Stomach (tissue), 9 donors: ENCODE data around the gene NEK4. TPM values are rescaled to one million over a fixed set of nuclear protein-coding genes. Genes with fewer than 3 reads are reported as not detected.
"Not testable (repeated sequence)": the region's sequence is repeated elsewhere in the genome, so short reads cannot be mapped to it uniquely, and the experiment has no call there.

Experiments used
- DNase-seq, 2 donors: peaks; one replicate each; pipeline versions ENCODE4 v3.0.0 to v3.0.0-alpha.2; 2013 to 2019
- H3K27ac ChIP-seq, 5 donors: fragments of 200-600 bp in 4 of 5; sonication (generic) in 4 of 5; one replicate each; pipeline ENCODE4 v1.5.1; 2013 to 2019; ENCODE audit warnings: mild to moderate bottlenecking in 1 of 5, moderate library complexity in 1 of 5
- H3K27me3 ChIP-seq, 3 donors: fragments of 200-600 bp; sonication (generic); one replicate each; pipeline ENCODE4 v1.5.1; 2017 to 2019; ENCODE audit warnings: mixed run types in 1 of 3
- H3K36me3 ChIP-seq, 4 donors: fragments of 200-600 bp; sonication (generic); 1 replicate in 3 of 4; 2 replicates in 1 of 4; pipeline ENCODE4 v1.5.1; 2016 to 2019
- H3K4me1 ChIP-seq, 4 donors: fragments of 200-600 bp; sonication (generic); one replicate each; pipeline ENCODE4 v1.5.1; 2016 to 2019
- H3K4me3 ChIP-seq, 4 donors: fragments of 200-600 bp; sonication (generic) in 3 of 4; one replicate each; pipeline ENCODE4 v1.5.1; 2016 to 2019; ENCODE audit warnings: mild to moderate bottlenecking in 1 of 4
- H3K9me3 ChIP-seq, 4 donors: fragments of 200-600 bp; sonication (generic); one replicate each; pipeline ENCODE4 v1.5.1; 2016 to 2019
- CTCF ChIP-seq, 7 experiments: fragments of 450-650 bp in 4 of 7; fragments of 200-600 bp in 3 of 7; sonication (generic) in 3 of 7; IDR thresholded peaks; one replicate each; pipeline ENCODE4 v1.5.1; 2016 to 2019; ENCODE audit warnings: antibody characterized with exemption in 7 of 7, control low read depth in 2 of 7, mild to moderate bottlenecking in 1 of 7
- EP300 ChIP-seq: sonication (generic); formaldehyde crosslinking; IDR thresholded peaks from one replicate; pipeline ENCODE4 v1.6.1; 2017; ENCODE audit warnings: antibody characterized with exemption
- POLR2A ChIP-seq, 4 donors: fragments of 450-650 bp; IDR thresholded peaks; one replicate each; pipeline ENCODE4 v1.6.1; 2016; ENCODE audit warnings: antibody characterized with exemption in 4 of 4, control low read depth in 2 of 4, mild to moderate bottlenecking in 1 of 4, moderate library complexity in 1 of 4
- POLR2AphosphoS5 ChIP-seq, 3 donors: sonication (generic); formaldehyde crosslinking; IDR thresholded peaks; one replicate each; pipeline ENCODE4 v1.6.1; 2016; ENCODE audit warnings: antibody characterized with exemption in 3 of 3
- WGBS, 5 donors: extraction: QIAGEN DNeasy Blood & Tissue Kit in 3 of 5; methylation state at CpG; one replicate each; pipeline versions ENCODE4 v1.1.5 to v1.1.7; 2013 to 2018; 5-methylcytosine and 5-hydroxymethylcytosine counted together
- intact Hi-C: fragments of 100-400 bp; cut with DNase I; formaldehyde crosslinking; loops from one replicate; pipeline ENCODE4 v1.15.1; 2023; ENCODE audit warnings: low total_unique reads
- polyA plus RNA-seq, 3 donors: library from polyadenylated mRNA; stranded (reverse); fragments of 200-250 nt; gene quantifications; one replicate each; pipeline ENCODE4 v1.2.3, GENCODE V29; 2013
- total RNA-seq, 5 donors: library from RNA; depleted of rRNA; stranded (reverse); fragments of >200 nt; gene quantifications; one replicate each; pipeline versions ENCODE4 v1.1.0 to v1.2.3, GENCODE V29; 2014 to 2016
- donor health status: healthy with polysubstance abuse.
- donor health status: Bipolar disorder and iron deficiency.
- donor health status: healthy.

Gene NEK4
- total and polyA plus RNA-seq, 8 donors, result 4.3 to 30.7 (median 12.6) TPM

GRCh38 chr3:52679811-52680210 lies 90.9 kb downstream of the NEK4 start:
- peak overlapping the region in 3 of 5 donors; percentile 26 to 51 (median 36) for H3K27ac ChIP-seq
- H3K4me1 ChIP-seq, result peaks cover 21 to 66% (median 40%) of the 10 kb centered on the region in 4 donors
- WGBS, 5 donors, result 22 to 50% (median 39%) methylated on average over 1 of the region's 1 CpG
- TF ChIP-seq CTCF (IDR thresholded peaks at IDR 0.05) (no peak), POLR2AphosphoS5 (IDR thresholded peaks at IDR 0.05) (no peak), EP300 (no peak), POLR2A (IDR thresholded peaks at IDR 0.05) (no peak)
- intact Hi-C loops, result no loop called here
- no peaks in the 10 kb centered on the region for H3K27me3 ChIP-seq
- no peak for DNase-seq
- H3K9me3 ChIP-seq, result no peaks in the 10 kb centered on the region
- H3K36me3 ChIP-seq, result peaks cover 34 to 60% (median 56%) of the 10 kb centered on the region in 4 donors
- H3K4me3 ChIP-seq, result no peak overlapping the region

GRCh38 chr3:52679199-52679538 lies 91.6 kb downstream of the NEK4 start:
- peak overlapping the region in 3 of 5 donors; percentile 26 to 51 (median 36) for H3K27ac ChIP-seq
- H3K27me3 ChIP-seq, result no peaks in the 10 kb centered on the region
- H3K4me3 ChIP-seq, result no peak overlapping the region
- TF ChIP-seq EP300 (no peak), CTCF (IDR thresholded peaks at IDR 0.05) (no peak), POLR2AphosphoS5 (IDR thresholded peaks at IDR 0.05) (no peak), POLR2A (IDR thresholded peaks at IDR 0.05) (no peak)
- H3K9me3 ChIP-seq, result no peaks in the 10 kb centered on the region
- 68 to 87% (median 76%) methylated on average over 3 of the region's 3 CpGs for WGBS, 5 donors
- H3K36me3 ChIP-seq, result peaks cover 37 to 66% (median 62%) of the 10 kb centered on the region in 4 donors
- intact Hi-C loops, result no loop called here
- H3K4me1 ChIP-seq, result peaks cover 21 to 59% (median 35%) of the 10 kb centered on the region in 4 donors
- DNase-seq, result no peak

GRCh38 chr3:52678265-52679198 lies 92.2 kb downstream of the NEK4 start:
- no peaks in the 10 kb centered on the region for H3K27me3 ChIP-seq
- no peaks in the 10 kb centered on the region for H3K9me3 ChIP-seq
- peaks cover 37 to 72% (median 68%) of the 10 kb centered on the region in 4 donors for H3K36me3 ChIP-seq
- H3K4me1 ChIP-seq, result peaks cover 19 to 53% (median 32%) of the 10 kb centered on the region in 4 donors
- DNase-seq, result no peak
- WGBS, 5 donors, result 93 to 97% (median 95%) methylated on average over 6 of the region's 6 CpGs
- intact Hi-C loops, result no loop called here
- no peak overlapping the region for H3K4me3 ChIP-seq
- no peak for TF ChIP-seq POLR2A (IDR thresholded peaks at IDR 0.05)
- no peak for TF ChIP-seq POLR2AphosphoS5 (IDR thresholded peaks at IDR 0.05)
- TF ChIP-seq CTCF (IDR thresholded peaks at IDR 0.05), result no peak
- no peak for TF ChIP-seq EP300
- peak overlapping the region in 1 of 5 donors; percentile 36 for H3K27ac ChIP-seq

GRCh38 chr3:52676201-52676600 lies 94.5 kb downstream of the NEK4 start:
- intact Hi-C loops, H3K9me3 ChIP-seq, H3K27ac ChIP-seq, H3K27me3 ChIP-seq, DNase-seq, H3K4me3 ChIP-seq: not testable (repeated sequence)
- peaks cover 10 to 39% (median 17%) of the 10 kb centered on the region in 4 donors for H3K4me1 ChIP-seq
- H3K36me3 ChIP-seq, result peaks cover 48 to 96% (median 91%) of the 10 kb centered on the region in 4 donors
- 75 to 88% (median 79%) methylated on average over 3 of the region's 3 CpGs for WGBS, 5 donors
